HG03520 (cell line): Measurements from ENCODE around the gene PPP1R37.
A peak's percentile ranks its signal among the peaks of the same experiment; 100 is the strongest.

ENCODE experiments used
- ATAC-seq: cut with Tn5 transposase; IDR thresholded peaks from one replicate; pipeline ENCODE4 v1.9.1; 2021; ENCODE audit warnings: mild to moderate bottlenecking, moderate library complexity; ENCODE audit not compliant: unreplicated experiment

Gene PPP1R37

GRCh38 chr19:45092747-45093678 is at the start of gene PPP1R37:
Gene PPP1R37 (plus strand): TSS chr19:45093179. CDS start chr19:45093326, 147 bp downstream.
- peak; percentile 55 for ATAC-seq

DNA sequence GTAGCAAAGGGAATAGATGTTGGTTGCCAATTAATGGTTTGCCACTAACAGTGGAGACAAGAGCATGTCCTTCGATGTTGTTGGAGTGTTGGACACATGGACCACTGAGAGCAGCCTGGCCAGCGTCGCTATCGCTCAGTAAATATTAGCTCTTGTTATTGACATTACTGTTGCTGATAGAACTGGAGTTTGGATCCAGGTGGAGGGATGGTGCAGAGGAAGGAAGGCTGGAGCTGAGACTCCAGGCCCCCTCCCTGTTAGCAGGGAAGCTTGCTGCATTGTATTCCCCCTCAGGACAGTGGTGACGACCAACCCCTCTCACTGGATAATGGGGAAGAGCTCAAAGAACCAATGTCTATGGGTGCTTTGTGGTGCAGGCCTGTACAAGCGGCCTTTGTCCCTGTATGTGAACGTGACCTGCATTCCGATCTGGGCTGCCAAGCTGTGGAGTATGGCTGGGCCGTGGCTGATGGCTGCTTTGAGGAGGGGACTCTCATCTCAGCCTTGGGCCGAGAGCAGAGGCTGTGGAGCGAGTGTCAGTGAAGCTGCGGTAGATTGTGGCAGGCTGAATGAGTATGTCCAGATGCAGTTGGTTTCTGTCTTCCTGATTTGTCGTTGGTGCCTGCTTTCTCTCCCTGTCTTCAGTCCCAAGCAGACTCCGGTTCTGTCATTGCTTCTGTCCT is 47.2 kb upstream of the PPP1R37 start:
- ATAC-seq: no peak

GRCh38 chr19:45046355-45046754 is 46.6 kb upstream of the PPP1R37 start:
- ATAC-seq: no peak

DNA sequence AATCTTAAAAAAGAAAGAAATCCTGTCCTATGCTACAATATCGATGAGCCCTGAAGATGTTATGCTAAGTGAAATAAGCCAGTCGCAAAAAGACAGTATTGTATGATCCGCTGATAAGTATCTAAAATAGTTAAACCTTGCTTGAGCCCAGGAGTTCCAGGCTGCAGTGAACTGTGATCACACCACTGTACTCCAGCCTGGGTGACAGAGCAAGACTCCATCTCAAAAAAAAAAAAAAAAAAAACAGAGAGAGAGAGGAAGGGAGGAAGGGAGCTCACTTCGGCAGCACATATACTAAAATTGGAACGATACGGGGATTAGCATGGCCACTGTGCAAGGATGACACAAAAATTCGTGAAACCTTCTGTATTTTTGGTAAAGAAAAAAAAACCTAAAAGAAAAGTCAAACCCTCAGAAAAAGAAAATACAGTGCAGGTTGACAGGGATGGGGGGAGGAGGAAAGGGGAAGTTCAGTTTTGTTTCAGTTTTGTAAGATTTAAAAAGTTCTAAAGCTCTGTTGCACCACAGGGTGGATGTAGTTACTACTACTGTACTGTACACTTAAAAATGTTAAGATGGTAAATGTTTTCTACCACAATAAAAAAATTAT is 45.7 kb upstream of the PPP1R37 start:
- ATAC-seq: no peak

DNA sequence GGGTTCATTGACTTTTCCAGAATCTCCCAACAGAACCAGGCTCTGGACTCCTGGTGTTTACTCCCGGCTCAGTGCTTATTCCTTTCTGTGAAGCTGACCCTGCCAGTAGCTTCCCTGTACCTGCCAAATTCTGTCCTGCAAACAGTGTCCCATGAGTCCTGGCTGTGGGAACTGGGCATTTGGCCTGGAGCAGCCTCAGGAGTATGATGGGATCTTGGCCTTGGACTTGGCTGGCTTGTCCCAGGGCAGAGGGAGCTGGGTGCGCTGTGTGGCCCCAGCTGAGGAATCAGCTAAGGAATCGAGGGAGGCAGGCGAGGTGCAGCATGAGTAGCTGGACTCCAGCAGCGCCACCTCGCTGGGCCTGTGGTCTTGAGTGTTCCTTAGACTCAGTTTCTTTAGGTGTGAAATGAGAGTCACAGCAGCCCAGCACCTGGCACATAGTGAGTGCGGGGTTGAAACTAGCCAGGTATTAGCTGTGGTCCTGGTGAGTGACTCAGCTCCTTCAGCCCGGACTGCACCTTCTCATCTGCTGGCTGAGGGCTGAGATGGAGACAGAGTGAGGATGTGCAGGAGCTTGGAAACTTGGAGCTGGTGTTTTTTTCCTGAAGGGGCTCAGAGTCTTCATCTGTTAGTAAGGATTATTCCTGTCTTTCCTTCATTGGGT is 43.8 kb upstream of the PPP1R37 start:
- ATAC-seq: no peak

DNA sequence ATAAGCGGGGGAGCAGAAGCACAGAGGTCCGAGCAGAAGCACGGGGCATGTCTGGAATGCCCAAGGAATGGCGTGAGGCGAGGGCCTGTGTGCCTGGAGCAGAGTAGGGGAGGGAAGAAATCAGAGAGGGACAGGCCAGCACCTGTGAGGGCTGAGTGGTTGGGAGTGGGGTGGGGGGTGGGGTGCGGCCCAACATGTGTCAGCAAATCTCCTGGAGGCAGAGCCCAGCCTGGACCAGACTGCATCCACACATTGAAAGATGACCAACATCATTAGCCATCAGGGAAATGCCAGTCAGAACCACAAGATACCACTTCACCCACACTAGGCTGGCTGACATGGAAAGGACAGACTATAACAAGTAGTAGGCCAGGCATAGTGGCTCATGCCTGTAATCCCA is 42.9 kb upstream of the PPP1R37 start:
- no peak for ATAC-seq

- ATAC-seq: no peak
Measured at GRCh38 chr19:45051929-45052579, 40.9 kb upstream of the PPP1R37 start.

DNA sequence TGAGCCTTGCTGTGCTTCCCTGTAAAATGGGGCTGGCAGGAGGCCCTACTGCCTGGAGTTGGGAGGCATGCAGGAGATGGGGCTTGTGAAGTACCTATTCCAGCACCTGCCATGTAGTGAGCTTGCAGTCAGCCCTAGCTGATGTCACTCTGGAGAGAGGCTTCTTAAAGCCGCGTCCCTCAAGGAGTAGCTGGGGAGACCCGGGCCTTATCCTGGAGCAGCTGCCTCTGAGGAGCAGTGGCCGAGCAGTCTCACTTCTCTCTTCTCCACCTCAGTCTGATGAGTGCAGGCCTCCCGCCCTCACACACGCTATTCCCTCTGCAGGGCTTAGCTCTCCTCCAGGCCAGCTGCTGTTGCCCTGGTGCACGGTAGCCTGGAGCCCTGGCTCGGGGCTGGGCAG is 36.1 kb upstream of the PPP1R37 start:
- no peak for ATAC-seq

GRCh38 chr19:45057444-45057843 is 35.5 kb upstream of the PPP1R37 start:
- ATAC-seq: no peak

GRCh38 chr19:45058622-45059159 is 34.3 kb upstream of the PPP1R37 start:
- no peak for ATAC-seq

- no peak for ATAC-seq
Measured at GRCh38 chr19:45059258-45059965, 33.6 kb upstream of the PPP1R37 start.

DNA sequence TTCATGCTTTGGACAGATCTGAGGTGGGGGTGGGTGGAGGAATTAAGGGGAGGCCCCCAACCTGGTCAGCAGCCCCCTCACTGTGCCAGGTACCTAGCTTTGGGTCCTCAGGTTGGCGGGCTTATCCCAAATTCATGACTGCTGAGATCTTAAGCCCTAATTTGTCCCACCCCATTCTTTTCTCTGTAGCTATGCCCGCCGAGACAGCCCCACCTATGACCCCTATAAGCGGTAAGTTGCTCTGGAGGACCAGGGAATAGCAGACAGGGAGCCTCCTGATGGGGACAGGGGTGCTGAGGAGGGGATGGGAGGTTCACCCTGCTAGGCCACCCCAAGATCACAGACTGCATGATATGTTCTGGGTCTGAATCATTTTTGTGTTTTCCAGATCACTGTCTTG is 31.0 kb upstream of the PPP1R37 start:
- ATAC-seq: no peak

- ATAC-seq: no peak
Measured at GRCh38 chr19:45063851-45064801, 28.9 kb upstream of the PPP1R37 start.

DNA sequence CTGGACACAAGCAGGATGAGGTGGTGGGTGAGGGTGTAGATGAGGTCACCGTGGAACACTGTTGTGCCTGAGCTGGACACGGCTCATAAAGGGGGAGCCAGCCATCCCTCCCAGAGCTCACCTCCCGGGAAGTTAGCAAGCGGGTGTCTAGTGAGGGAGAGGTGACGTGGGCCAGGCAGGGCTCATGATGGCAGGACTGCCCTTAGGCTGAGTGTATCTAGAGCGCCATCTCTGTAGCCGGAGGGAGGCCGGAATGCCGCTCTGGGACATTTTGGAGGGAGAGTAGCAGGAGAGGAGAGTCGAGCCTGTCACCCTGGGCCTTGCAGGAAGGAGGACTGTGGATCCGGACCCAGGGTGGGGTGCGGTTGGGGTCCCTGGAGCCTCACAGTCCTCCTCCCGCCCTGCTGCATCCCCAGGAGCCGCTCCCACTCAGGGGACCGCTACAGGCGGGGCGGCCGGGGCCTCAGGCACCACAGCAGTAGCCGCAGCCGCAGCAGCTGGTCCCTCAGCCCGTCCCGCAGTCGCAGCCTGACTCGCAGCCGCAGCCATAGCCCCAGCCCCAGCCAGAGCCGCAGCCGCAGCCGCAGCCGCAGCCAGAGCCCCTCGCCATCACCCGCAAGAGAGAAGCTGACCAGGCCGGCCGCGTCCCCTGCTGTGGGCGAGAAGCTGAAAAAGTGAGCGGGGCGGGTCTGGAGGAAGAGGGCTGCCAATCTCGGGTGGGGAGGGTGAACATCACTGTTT is 25.9 kb upstream of the PPP1R37 start:
- no peak for ATAC-seq

GRCh38 chr19:45068041-45068440 is 24.9 kb upstream of the PPP1R37 start:
- ATAC-seq: no peak

- no peak for ATAC-seq
Measured at GRCh38 chr19:45069056-45069455, 23.9 kb upstream of the PPP1R37 start.

- ATAC-seq: no peak
Measured at GRCh38 chr19:45070214-45070613, 22.8 kb upstream of the PPP1R37 start.
